Ishikawa (cell line): ENCODE data around the gene SLC13A1.

Experiments used
- CEBPB ChIP-seq: IDR thresholded peaks from 2 replicates; pipeline ENCODE4 v1.6.1; 2012
- CREB1 ChIP-seq: IDR thresholded peaks from 2 replicates; pipeline ENCODE4 v1.6.1; 2012; ENCODE audit warnings: low read depth
- EGR1 ChIP-seq: IDR thresholded peaks from 2 replicates; pipeline ENCODE4 v1.6.1; 2012
- EP300 ChIP-seq: IDR thresholded peaks from 2 replicates; pipeline ENCODE4 v1.6.1; 2012; ENCODE audit warnings: borderline replicate concordance
- MAX ChIP-seq: IDR thresholded peaks from 2 replicates; pipeline ENCODE4 v1.6.1; 2012
- NFIC ChIP-seq: IDR thresholded peaks from 2 replicates; pipeline ENCODE4 v1.6.1; 2012
- RAD21 ChIP-seq: IDR thresholded peaks from 2 replicates; pipeline ENCODE4 v1.6.1; 2012; ENCODE audit warnings: low read depth
- REST ChIP-seq: IDR thresholded peaks from 2 replicates; pipeline ENCODE4 v1.6.1; 2012; ENCODE audit warnings: low read depth, mild to moderate bottlenecking
- TAF1 ChIP-seq: IDR thresholded peaks from 2 replicates; pipeline ENCODE4 v1.6.1; 2012; ENCODE audit warnings: low read depth, mild to moderate bottlenecking
- TCF12 ChIP-seq: IDR thresholded peaks from 2 replicates; pipeline ENCODE4 v1.6.1; 2012; ENCODE audit warnings: low read depth
- YY1 ChIP-seq: IDR thresholded peaks from 2 replicates; pipeline ENCODE4 v1.6.1; 2012; ENCODE audit warnings: low read depth

GRCh38 chr7:123185756-123186155 lies 14.0 kb downstream of the SLC13A1 start:
- TF ChIP-seq RAD21 (no peak), NFIC (no peak), EP300 (no peak), TAF1 (no peak), MAX (no peak), TCF12 (no peak), YY1 (no peak), CEBPB (no peak), REST (no peak), EGR1 (no peak), CREB1 (no peak)
